HG03342 (cell line): ENCODE measurements around the gene KLHDC10.
"Not testable (repeated sequence)": the region's sequence is repeated elsewhere in the genome, so short reads cannot be mapped to it uniquely, and the experiment has no call there.

Experiments used
- ATAC-seq: cut with Tn5 transposase; IDR thresholded peaks from one replicate; pipeline ENCODE4 v1.9.1; 2021; ENCODE audit warnings: mild to moderate bottlenecking, moderate library complexity; ENCODE audit not compliant: unreplicated experiment

KLHDC10 gene

GRCh38 chr7:130069978-130070860 lies at the start of gene KLHDC10:
KLHDC10 (plus strand) TSS chr7:130070534; CDS start chr7:130070644, 110 bp downstream.
- peak; percentile 98 for ATAC-seq

- no peak for ATAC-seq
Measured at GRCh38 chr7:130021105-130021834, 49.1 kb upstream of the KLHDC10 start.

GRCh38 chr7:130022115-130022514 lies 48.2 kb upstream of the KLHDC10 start:
- ATAC-seq: no peak

GRCh38 chr7:130022623-130023175 lies 47.6 kb upstream of the KLHDC10 start:
- no peak for ATAC-seq

GRCh38 chr7:130024390-130024789 lies 45.9 kb upstream of the KLHDC10 start:
- no peak for ATAC-seq

- no peak for ATAC-seq
Measured at GRCh38 chr7:130032698-130033097, 37.6 kb upstream of the KLHDC10 start.

- ATAC-seq: no peak
Measured at GRCh38 chr7:130037703-130038102, 32.6 kb upstream of the KLHDC10 start.

GRCh38 chr7:130040576-130040975 lies 29.8 kb upstream of the KLHDC10 start:
- no peak for ATAC-seq

- ATAC-seq: no peak
Measured at GRCh38 chr7:130047831-130048230, 22.5 kb upstream of the KLHDC10 start.

- ATAC-seq: no peak
Measured at GRCh38 chr7:130048906-130049305, 21.4 kb upstream of the KLHDC10 start.

- ATAC-seq: not testable (repeated sequence)
Measured at GRCh38 chr7:130052250-130052649, 18.1 kb upstream of the KLHDC10 start.

- not testable (repeated sequence) for ATAC-seq
Measured at GRCh38 chr7:130055198-130055597, 15.1 kb upstream of the KLHDC10 start.

GRCh38 chr7:130062246-130062645 lies 8.1 kb upstream of the KLHDC10 start:
- ATAC-seq: no peak

GRCh38 chr7:130063036-130063435 lies 7.3 kb upstream of the KLHDC10 start:
- no peak for ATAC-seq

- ATAC-seq: not testable (repeated sequence)
Measured at GRCh38 chr7:130064580-130064926, 5.8 kb upstream of the KLHDC10 start.

- no peak for ATAC-seq
Measured at GRCh38 chr7:130065500-130066152, 4.7 kb upstream of the KLHDC10 start.

GRCh38 chr7:130069179-130069977 lies 956 bp upstream of the KLHDC10 start:
- no peak for ATAC-seq

- ATAC-seq: no peak
Measured at GRCh38 chr7:130070861-130071622, 708 bp downstream of the KLHDC10 start.

- peak; percentile 31 for ATAC-seq
Measured at GRCh38 chr7:130071701-130072622, 1.6 kb downstream of the KLHDC10 start.
